Esophagus squamous epithelium (tissue), 5 donors: Measurements from ENCODE around the gene CWC27. TPM values are rescaled to one million over a fixed set of nuclear protein-coding genes. Genes with fewer than 3 reads are reported as not detected.
A peak's percentile ranks its signal among the peaks of the same experiment; 100 is the strongest.

Experiments used
- DNase-seq: peaks from one replicate; lab custom pipeline; 2025; lab: John Stamatoyannopoulos, UW
- H3K27ac ChIP-seq, 4 donors: fragments of 200-600 bp; sonication (generic); one replicate each; pipeline ENCODE4 v1.5.1; 2016 to 2019; ENCODE audit warnings: mild to moderate bottlenecking in 1 of 4
- H3K27me3 ChIP-seq, 4 donors: fragments of 200-600 bp; sonication (generic); 1 replicate in 3 of 4; 2 replicates in 1 of 4; pipeline versions ENCODE4 v1.5.1 to v1.6.0; 2017 to 2021; ENCODE audit warnings: antibody characterized with exemption in 1 of 4
- H3K36me3 ChIP-seq, 3 donors: fragments of 200-600 bp; sonication (generic); one replicate each; pipeline ENCODE4 v1.5.1; 2016 to 2019
- H3K4me1 ChIP-seq, 3 donors: fragments of 200-600 bp; sonication (generic); one replicate each; pipeline ENCODE4 v1.5.1; 2017 to 2019
- H3K4me3 ChIP-seq, 4 donors: fragments of 200-600 bp; sonication (generic); 1 replicate in 3 of 4; 2 replicates in 1 of 4; pipeline ENCODE4 v1.5.1; 2016 to 2019; ENCODE audit warnings: mild to moderate bottlenecking in 2 of 4, moderate library complexity in 1 of 4
- H3K9me3 ChIP-seq, 3 donors: fragments of 200-600 bp; sonication (generic); one replicate each; pipeline ENCODE4 v1.5.1; 2016 to 2019
- POLR2A ChIP-seq, 4 donors: fragments of 450-650 bp; IDR thresholded peaks; one replicate each; pipeline ENCODE4 v1.6.1; 2017; ENCODE audit warnings: antibody characterized with exemption in 4 of 4, mild to moderate bottlenecking in 4 of 4, moderate library complexity in 3 of 4
- WGBS, 2 donors: methylation state at CpG; one replicate each; pipeline ENCODE4 v1.1.5; 2018; 5-methylcytosine and 5-hydroxymethylcytosine counted together
- intact Hi-C: fragments of 100-400 bp; cut with DNase I; formaldehyde crosslinking; loops from one replicate; pipeline ENCODE4 v1.15.0; 2022
- total RNA-seq, 4 donors: library from RNA; depleted of rRNA; stranded (reverse); fragments of >200 nt; gene quantifications; one replicate each; pipeline ENCODE4 v1.1.0, GENCODE V29; 2016
- TF ChIP-seq, protein P1 (sequence below), 6 experiments: fragments of 450-650 bp in 4 of 6; fragments of 200-600 bp in 2 of 6; sonication (generic) in 2 of 6; IDR thresholded peaks; one replicate each; pipeline ENCODE4 v1.5.1; 2016 to 2019; ENCODE audit warnings: antibody characterized with exemption in 6 of 6, mild to moderate bottlenecking in 4 of 6, moderate library complexity in 4 of 6
- donor health status: DM: yes; HTN: yes; CAD: no.

Gene CWC27
- total RNA-seq, 4 donors from 2014 or later = 9.9 to 15.6 (median 12.1) TPM

DNA sequence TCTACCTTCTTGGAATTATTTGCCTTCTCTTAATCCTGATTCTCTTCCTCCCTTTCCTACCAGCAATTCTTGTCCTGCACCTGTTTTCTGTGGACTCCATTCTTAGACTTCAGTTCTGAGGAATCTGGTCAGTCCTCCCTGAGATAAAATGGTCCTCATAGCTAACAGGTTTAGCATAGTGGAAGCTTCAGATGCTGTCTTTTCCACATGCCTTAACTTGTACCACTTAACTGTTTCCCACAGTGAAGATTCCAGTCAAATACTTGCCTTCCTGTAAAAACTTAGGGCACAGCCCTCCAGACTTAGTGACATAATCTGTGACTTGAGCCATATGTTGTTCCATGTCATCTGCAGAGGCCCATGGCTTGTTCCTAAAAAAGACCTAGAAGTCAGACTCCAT lies 261.3 kb downstream of the CWC27 start:
- no peak for TF ChIP-seq POLR2A (IDR thresholded peaks at IDR 0.05)
- TF ChIP-seq, protein P1, sequence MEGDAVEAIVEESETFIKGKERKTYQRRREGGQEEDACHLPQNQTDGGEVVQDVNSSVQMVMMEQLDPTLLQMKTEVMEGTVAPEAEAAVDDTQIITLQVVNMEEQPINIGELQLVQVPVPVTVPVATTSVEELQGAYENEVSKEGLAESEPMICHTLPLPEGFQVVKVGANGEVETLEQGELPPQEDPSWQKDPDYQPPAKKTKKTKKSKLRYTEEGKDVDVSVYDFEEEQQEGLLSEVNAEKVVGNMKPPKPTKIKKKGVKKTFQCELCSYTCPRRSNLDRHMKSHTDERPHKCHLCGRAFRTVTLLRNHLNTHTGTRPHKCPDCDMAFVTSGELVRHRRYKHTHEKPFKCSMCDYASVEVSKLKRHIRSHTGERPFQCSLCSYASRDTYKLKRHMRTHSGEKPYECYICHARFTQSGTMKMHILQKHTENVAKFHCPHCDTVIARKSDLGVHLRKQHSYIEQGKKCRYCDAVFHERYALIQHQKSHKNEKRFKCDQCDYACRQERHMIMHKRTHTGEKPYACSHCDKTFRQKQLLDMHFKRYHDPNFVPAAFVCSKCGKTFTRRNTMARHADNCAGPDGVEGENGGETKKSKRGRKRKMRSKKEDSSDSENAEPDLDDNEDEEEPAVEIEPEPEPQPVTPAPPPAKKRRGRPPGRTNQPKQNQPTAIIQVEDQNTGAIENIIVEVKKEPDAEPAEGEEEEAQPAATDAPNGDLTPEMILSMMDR (IDR thresholded peaks at IDR 0.05) = no peak
- intact Hi-C loops = no loop called here

DNA sequence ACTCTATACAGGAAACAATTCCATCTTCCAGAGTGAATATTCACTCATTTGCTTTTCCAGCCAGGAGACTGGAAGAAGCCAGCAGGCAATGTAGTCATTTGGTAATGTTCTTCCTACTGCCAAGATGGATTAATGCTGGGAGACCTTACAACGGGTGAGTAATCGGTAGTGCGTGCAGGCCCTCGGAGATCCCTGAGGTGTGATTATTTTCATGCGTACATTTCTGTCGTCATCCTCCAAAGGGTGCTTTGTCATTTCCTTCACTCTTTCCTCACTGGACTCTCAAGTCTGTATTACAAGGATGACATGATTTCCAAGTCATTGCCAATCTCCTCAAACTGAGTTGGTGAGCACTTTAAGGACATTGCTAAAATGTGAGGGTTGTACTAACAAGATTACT lies 263.5 kb downstream of the CWC27 start:
- Histone ChIP-seq H3K4me1 (peaks cover 0 to 24% (median 4%) of the 10 kb centered on the region in 3 donors), H3K4me3 (no peak overlapping the region), H3K27ac (no peak overlapping the region), H3K9me3 (no peaks in the 10 kb centered on the region), H3K36me3 (no peaks in the 10 kb centered on the region), H3K27me3 (no peaks in the 10 kb centered on the region)
- TF ChIP-seq POLR2A (IDR thresholded peaks at IDR 0.05) = no peak
- WGBS, 2 donors = 49 to 72% methylated on average over 6 of the region's 6 CpGs
- DNase-seq = no peak
- intact Hi-C loops = no loop called here

More for the DNA sequence above, 261.3 kb downstream of the CWC27 start:
- Histone ChIP-seq H3K4me1 (peaks cover 0 to 7% (median 4%) of the 10 kb centered on the region in 3 donors), H3K27ac (no peak overlapping the region), H3K27me3 (no peaks in the 10 kb centered on the region), H3K9me3 (no peaks in the 10 kb centered on the region), H3K4me3 (no peak overlapping the region), H3K36me3 (no peaks in the 10 kb centered on the region)
- no peak for DNase-seq

DNA sequence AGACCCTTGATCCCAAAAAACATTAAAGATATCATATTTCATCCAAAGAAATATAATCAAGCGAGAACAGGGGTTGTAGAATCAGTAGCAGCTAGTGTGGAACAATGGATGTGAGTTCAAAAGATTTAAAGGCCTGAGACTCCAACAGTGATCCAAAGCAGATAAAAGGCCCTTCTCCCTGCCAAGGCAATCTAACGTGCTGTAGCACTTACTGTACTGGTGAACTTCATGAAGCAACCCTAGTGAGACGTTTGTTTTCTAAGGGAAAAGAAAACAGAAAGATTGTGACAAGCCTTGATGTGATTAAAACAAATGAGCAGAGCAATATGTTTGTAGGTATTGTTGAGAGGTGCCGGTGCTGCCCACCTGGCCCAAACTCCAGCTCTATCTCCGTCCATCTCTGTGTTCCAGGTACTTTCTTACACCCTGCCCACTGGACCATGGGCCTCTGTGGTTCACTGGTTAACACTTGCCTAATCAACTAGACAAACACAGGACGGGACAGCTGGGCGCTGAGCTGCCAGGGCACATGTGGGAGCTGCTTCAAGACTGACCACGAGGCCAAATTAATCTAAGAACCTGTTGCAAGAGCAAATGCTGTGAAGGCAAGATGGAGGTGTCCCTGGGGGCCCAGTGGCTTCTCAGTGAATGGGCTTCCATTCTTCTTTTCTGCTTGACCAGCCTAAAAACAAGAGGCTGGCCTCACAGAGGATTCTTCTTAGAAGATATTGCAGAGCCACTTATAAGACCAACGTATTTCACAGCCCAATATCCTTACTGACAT lies 265.5 kb downstream of the CWC27 start:
- Histone ChIP-seq H3K9me3 (no peaks in the 10 kb centered on the region), H3K4me1 (peaks cover 0 to 33% (median 4%) of the 10 kb centered on the region in 3 donors), H3K4me3 (no peak overlapping the region), H3K36me3 (no peaks in the 10 kb centered on the region), H3K27me3 (no peaks in the 10 kb centered on the region), H3K27ac (peak overlapping the region in 3 of 4 donors; percentile 90 to 96 (median 95))
- no peak for TF ChIP-seq POLR2A (IDR thresholded peaks at IDR 0.05)
- TF ChIP-seq, protein P1 (IDR thresholded peaks at IDR 0.05) = no peak
- DNase-seq = no peak
- intact Hi-C loops = no loop called here
- WGBS, 2 donors = 89 to 93% methylated on average over 6 to 9 of the region's 9 CpGs

DNA sequence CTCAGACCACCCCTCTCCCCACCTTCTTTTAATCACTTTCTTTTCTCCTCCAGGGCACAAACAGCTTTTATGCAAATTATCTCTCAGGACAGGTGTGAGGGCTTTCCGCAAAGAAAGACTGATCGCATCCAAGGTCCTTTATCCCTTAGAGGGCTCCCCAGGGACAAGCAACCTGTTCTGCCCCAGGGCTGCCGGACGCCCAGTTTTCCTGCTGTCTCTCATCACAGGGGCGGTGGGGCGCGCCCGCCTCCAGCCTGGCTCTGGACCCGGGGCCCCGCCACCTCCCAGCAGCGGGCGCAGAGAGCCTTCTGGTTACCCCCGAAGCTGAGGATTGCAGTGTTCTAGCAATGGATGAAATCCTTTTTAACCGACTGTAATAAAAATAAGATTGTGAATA lies 266.1 kb downstream of the CWC27 start:
- H3K4me3 ChIP-seq = peak overlapping the region; percentile 65 to 81 (median 71)
- H3K27ac ChIP-seq = peak overlapping the region; percentile 90 to 96 (median 94)
- no peaks in the 10 kb centered on the region for H3K27me3 ChIP-seq
- no peaks in the 10 kb centered on the region for H3K36me3 ChIP-seq
- DNase-seq = no peak
- H3K4me1 ChIP-seq = peaks cover 0 to 33% (median 4%) of the 10 kb centered on the region in 3 donors
- H3K9me3 ChIP-seq = no peaks in the 10 kb centered on the region
- no peak for TF ChIP-seq POLR2A (IDR thresholded peaks at IDR 0.05)
- TF ChIP-seq, protein P1 (IDR thresholded peaks at IDR 0.05) = no peak
- intact Hi-C loops = no loop called here
- 76 to 82% methylated on average over 2 to 4 of the region's 14 CpGs for WGBS, 2 donors

DNA sequence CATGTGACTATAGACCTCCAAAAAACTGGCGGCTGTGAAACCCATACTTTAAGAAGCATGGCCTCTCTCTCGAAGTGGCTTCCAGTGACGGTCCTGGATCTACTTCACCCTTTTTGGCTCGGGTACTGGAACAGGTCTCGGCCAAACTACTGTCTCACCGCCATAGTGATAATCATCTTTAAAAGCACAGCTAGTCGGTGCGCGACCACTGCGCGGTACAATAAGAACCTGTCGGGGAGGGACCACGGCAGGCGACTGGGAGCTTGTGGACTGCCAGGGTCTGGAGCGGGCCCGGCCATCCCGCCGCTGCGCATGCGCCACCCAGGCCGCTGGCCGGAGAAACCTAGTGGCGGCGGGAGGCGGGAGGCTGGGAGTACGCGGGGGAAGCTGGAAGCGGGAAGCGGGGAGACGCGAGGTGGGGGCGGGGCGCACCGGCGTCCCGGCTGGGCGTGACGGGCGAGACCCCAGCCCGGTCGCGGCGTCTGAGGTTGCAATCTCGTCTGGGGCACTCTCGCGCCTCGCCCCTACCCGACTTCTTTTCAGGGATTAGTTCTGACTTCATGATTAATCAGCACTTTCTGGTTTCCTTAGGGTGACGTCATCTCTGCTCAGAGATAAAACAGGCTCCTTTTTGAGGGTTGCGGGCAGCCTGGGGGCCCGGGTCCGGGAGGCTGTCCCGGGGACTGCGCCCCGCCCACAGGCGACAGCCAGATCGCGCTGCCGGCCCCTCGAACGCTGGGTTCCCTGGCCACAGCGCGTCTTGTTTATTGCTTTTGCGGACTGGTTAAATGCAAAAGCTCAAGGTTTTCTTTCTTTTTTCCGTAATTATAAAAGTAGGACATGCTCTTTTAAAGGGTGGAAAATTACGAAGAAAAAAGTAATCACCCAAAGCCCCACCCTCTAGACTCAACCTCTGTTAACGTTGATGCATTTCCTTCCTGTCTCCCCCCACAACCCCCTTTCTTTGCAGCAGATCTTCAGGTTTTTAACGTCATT lies 266.8 kb downstream of the CWC27 start:
- Histone ChIP-seq H3K27me3 (no peaks in the 10 kb centered on the region), H3K36me3 (no peaks in the 10 kb centered on the region), H3K4me1 (peaks cover 0 to 33% (median 4%) of the 10 kb centered on the region in 3 donors), H3K27ac (peak overlapping the region; percentile 90 to 96 (median 94)), H3K4me3 (peak overlapping the region; percentile 65 to 81 (median 71)), H3K9me3 (no peaks in the 10 kb centered on the region)
- TF ChIP-seq, protein P1 (IDR thresholded peaks at IDR 0.05) = peak in 3 of 6 experiments; percentile 22 to 33 (median 24)
- TF ChIP-seq POLR2A (IDR thresholded peaks at IDR 0.05) = peak in 2 of 4 donors; percentile 41 to 42
- DNase-seq = peak; percentile 32
- intact Hi-C loops = no loop called here
- WGBS, 2 donors = 2 to 3% methylated on average over 37 to 38 of the region's 68 CpGs
